HEK293 (cell line): ENCODE measurements around the gene LY86.

Experiments used
- CTCF ChIA-PET: fragments of 350-600 bp; formaldehyde crosslinking; extraction: SDS; loops from one replicate; lab custom pipeline; 2021; ENCODE audit warnings: antibody characterized with exemption; lab: Yijun Ruan, JAX
- POLR2A ChIA-PET: fragments of 300-600 bp; formaldehyde crosslinking; extraction: SDS; loops from one replicate; lab custom pipeline; 2020; ENCODE audit warnings: antibody characterized with exemption, inconsistent platforms; lab: Yijun Ruan, JAX
- H3K27ac ChIP-seq: fragments of 200-500 bp; sonication (Bioruptor generic); 2 replicates; pipeline ENCODE4 v1.5.1; 2014; ENCODE audit warnings: low read depth, low read length, control low read depth, inconsistent platforms; ENCODE audit errors: extremely low read depth
- H3K36me3 ChIP-seq, 2 experiments: fragments of 200-500 bp in 1 of 2; sonication (Bioruptor generic) in 1 of 2; 1 replicate in 1 of 2; 2 replicates in 1 of 2; pipeline ENCODE4 v1.5.1; 2014 to 2017; ENCODE audit warnings: inconsistent platforms in 2 of 2, low read length in 2 of 2; ENCODE audit not compliant: control insufficient read depth in 2 of 2, insufficient read depth in 1 of 2
- H3K4me1 ChIP-seq: fragments of 200-500 bp; sonication (Bioruptor generic); 2 replicates; pipeline ENCODE4 v1.5.1; 2014; ENCODE audit warnings: mild to moderate bottlenecking, low read length, inconsistent platforms; ENCODE audit not compliant: control insufficient read depth, insufficient read depth
- H3K4me3 ChIP-seq: 2 replicates; pipeline ENCODE4 v1.5.1; 2011; ENCODE audit warnings: low read depth, mild to moderate bottlenecking, control low read depth, low read length, moderate library complexity
- H3K9me3 ChIP-seq: fragments of 200-500 bp; sonication (Bioruptor generic); 2 replicates; pipeline ENCODE4 v1.5.1; 2014; ENCODE audit warnings: low read depth, low read length, inconsistent platforms; ENCODE audit not compliant: control insufficient read depth, insufficient read depth
- KLF1 ChIP-seq: fragments of 450-650 bp; formaldehyde crosslinking; IDR thresholded peaks from 2 replicates; pipeline ENCODE4 v1.5.1; 2016; ENCODE audit warnings: missing biosample characterization, missing genetic modification characterization
- PRDM10 ChIP-seq: fragments of 450-650 bp; formaldehyde crosslinking; IDR thresholded peaks from 2 replicates; pipeline ENCODE4 v1.5.1; 2016; ENCODE audit warnings: missing biosample characterization, missing genetic modification characterization
- SETDB1 ChIP-seq: IDR thresholded peaks from one replicate; pipeline ENCODE4 v1.6.1; 2017; ENCODE audit warnings: mild to moderate bottlenecking, low read length, moderate library complexity, mixed read lengths; ENCODE audit not compliant: insufficient read length
- SP3 ChIP-seq: fragments of 450-650 bp; formaldehyde crosslinking; IDR thresholded peaks from 2 replicates; pipeline ENCODE4 v1.5.1; 2016; ENCODE audit warnings: missing biosample characterization, missing genetic modification characterization
- ZFP69B ChIP-seq: fragments of 450-650 bp; formaldehyde crosslinking; IDR thresholded peaks from 2 replicates; pipeline ENCODE4 v1.5.1; 2016; ENCODE audit warnings: missing biosample characterization, missing genetic modification characterization
- ZNF10 ChIP-seq: fragments of 450-650 bp; formaldehyde crosslinking; IDR thresholded peaks from 2 replicates; pipeline ENCODE4 v1.5.1; 2017; ENCODE audit warnings: missing biosample characterization, missing genetic modification characterization
- ZNF174 ChIP-seq: fragments of 450-650 bp; formaldehyde crosslinking; IDR thresholded peaks from 2 replicates; pipeline ENCODE4 v1.5.0; 2017; ENCODE audit warnings: missing biosample characterization, mild to moderate bottlenecking, missing genetic modification characterization
- ZNF362 ChIP-seq: fragments of 450-650 bp; formaldehyde crosslinking; IDR thresholded peaks from 2 replicates; pipeline ENCODE4 v1.5.1; 2016; ENCODE audit warnings: missing biosample characterization, missing genetic modification characterization
- ZNF37A ChIP-seq: fragments of 450-650 bp; IDR thresholded peaks from 2 replicates; pipeline ENCODE4 v1.5.1; 2018; ENCODE audit warnings: missing biosample characterization, missing genetic modification characterization
- ZNF555 ChIP-seq: fragments of 450-650 bp; formaldehyde crosslinking; conservative IDR thresholded peaks from 2 replicates; pipeline ENCODE4 v1.5.1; 2017; ENCODE audit warnings: missing biosample characterization, mild to moderate bottlenecking, missing genetic modification characterization, inconsistent platforms
- ZNF571 ChIP-seq: fragments of 450-650 bp; formaldehyde crosslinking; IDR thresholded peaks from 2 replicates; pipeline ENCODE4 v1.5.0; 2017; ENCODE audit warnings: missing biosample characterization, missing genetic modification characterization
- ZNF585B ChIP-seq: fragments of 450-650 bp; formaldehyde crosslinking; IDR thresholded peaks from 2 replicates; pipeline ENCODE4 v1.5.1; 2016; ENCODE audit warnings: missing biosample characterization, missing genetic modification characterization
- ZNF670 ChIP-seq: fragments of 450-650 bp; formaldehyde crosslinking; IDR thresholded peaks from 2 replicates; pipeline ENCODE4 v1.5.1; 2016; ENCODE audit warnings: missing biosample characterization, missing genetic modification characterization, low read depth
- ZNF747 ChIP-seq: fragments of 450-650 bp; formaldehyde crosslinking; IDR thresholded peaks from 2 replicates; pipeline ENCODE4 v1.5.1; 2016; ENCODE audit warnings: missing biosample characterization, missing genetic modification characterization
- TF ChIP-seq, protein P1 (sequence below): fragments of 450-650 bp; IDR thresholded peaks from 2 replicates; pipeline ENCODE4 v1.5.1; 2018; ENCODE audit warnings: missing biosample characterization, missing genetic modification characterization

LY86 gene

DNA sequence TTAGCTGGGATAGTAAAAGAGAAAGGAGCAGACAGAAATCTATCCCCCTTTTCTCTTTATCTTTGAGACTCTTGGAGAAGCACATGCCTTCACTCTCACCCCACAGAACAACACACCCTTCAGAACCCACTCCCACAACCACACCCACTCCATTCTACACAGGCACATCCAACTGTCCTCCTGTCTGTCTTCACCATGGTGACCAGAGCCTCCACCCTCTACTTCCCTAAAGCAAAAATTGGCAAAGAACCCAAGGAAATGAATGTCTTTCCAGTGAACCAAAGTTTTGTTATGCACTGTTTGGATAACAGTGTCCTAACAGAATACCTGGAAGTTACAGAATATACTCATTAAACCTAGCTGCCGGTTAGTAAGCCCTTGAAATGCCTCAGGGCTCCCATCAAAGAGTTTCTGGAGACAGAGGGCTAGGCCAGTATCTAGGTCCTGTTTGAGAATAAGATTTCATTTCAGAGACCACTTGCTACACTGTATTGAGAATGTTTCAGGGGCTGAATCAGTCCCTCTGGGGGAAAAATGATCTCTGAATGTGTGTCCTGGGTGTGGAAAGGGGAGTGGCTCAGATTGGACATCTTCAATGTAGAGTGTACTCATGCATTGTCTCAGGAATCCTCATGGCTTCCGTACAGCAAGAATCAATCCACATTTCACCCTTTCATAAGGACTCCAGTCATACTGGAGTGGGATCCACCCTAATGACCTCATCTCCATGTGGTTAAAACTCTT is 101.1 kb downstream of the LY86 start (continued):
- TF ChIP-seq ZNF362 (no peak), ZNF747 (tag by site-specific recombination) (no peak), ZNF571 (tag by site-specific recombination) (no peak), PRDM10 (tag by site-specific recombination) (no peak), ZNF585B (tag by site-specific recombination) (no peak), ZNF174 (tag by site-specific recombination) (no peak), ZNF37A (tag by site-specific recombination) (no peak), ZNF670 (no peak)

DNA sequence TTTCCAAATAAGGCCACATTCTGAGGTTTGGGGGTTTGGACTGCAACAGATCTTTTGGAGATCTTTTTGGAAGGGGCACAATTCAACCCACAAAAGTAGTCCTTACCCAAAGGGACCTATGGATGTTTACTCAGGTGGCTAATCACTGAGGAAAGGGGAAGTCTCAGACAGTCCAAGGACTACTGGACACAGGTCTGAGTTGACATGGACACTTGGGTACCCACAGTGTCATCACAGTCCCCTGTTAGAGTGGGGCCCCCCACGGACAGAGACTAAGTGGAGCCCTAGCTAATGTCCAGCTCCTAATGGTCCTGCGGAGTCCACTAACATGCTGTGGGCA is 101.6 kb downstream of the LY86 start:
- no peak overlapping the region for H3K27ac ChIP-seq

DNA sequence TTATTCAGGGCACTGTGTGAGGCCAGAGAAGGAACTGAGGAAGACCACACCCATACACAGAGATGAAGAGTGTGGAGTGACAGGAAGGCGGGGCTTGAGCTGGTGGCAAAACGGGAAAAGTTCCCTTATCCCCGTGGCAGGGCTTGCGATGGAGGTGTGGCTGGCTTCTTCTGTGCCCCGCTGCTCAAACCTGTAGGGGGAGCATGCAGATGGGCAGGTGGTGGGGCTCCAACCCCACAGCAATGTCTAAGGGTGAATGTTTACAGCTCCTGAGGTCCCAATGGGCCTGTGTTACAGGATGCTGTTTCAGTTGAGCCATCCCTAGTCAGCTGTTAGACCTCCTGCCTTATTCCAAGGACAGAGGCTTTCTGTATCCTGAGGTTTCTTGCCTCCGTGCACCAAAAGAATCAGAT is 105.9 kb downstream of the LY86 start:
- POLR2A ChIA-PET: no interaction called here
- H3K27ac ChIP-seq: no peak overlapping the region
- CTCF ChIA-PET: interaction anchor here (0.7 to 5.9 kb wide), 5 partner anchors 9 to 1882 kb away, joined by 3 to 72 read pairs (median 5); no protein-coding TSS in a partner anchor
- no peaks in the 10 kb centered on the region for H3K36me3 ChIP-seq
- no peaks in the 10 kb centered on the region for H3K9me3 ChIP-seq
- no peak overlapping the region for H3K4me3 ChIP-seq
- 0 out of 2 replicates have a peak, but pooled peaks cover 4% of the 10 kb centered on the region for H3K4me1 ChIP-seq
- TF ChIP-seq SETDB1 (no peak), KLF1 (tag by site-specific recombination) (peak; percentile 65)
- TF ChIP-seq, protein P1, sequence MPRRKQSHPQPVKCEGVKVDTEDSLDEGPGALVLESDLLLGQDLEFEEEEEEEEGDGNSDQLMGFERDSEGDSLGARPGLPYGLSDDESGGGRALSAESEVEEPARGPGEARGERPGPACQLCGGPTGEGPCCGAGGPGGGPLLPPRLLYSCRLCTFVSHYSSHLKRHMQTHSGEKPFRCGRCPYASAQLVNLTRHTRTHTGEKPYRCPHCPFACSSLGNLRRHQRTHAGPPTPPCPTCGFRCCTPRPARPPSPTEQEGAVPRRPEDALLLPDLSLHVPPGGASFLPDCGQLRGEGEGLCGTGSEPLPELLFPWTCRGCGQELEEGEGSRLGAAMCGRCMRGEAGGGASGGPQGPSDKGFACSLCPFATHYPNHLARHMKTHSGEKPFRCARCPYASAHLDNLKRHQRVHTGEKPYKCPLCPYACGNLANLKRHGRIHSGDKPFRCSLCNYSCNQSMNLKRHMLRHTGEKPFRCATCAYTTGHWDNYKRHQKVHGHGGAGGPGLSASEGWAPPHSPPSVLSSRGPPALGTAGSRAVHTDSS (tag by site-specific recombination): peak; percentile 31; the same call in 1 of the 2 replicates

More for the DNA sequence above, 101.6 kb downstream of the LY86 start:
- Histone ChIP-seq H3K36me3 (no peaks in the 10 kb centered on the region), H3K4me1 (peaks cover 11% of the 10 kb centered on the region; the same call in 1 of the 2 replicates), H3K4me3 (no peak overlapping the region), H3K9me3 (no peaks in the 10 kb centered on the region)
- TF ChIP-seq ZNF10 (tag by site-specific recombination): no peak
- no peak for TF ChIP-seq ZNF555 (tag by site-specific recombination)
- TF ChIP-seq SP3 (tag by site-specific recombination): no peak
- no peak for TF ChIP-seq ZFP69B (tag by site-specific recombination)
- ChIA-PET CTCF (interaction anchor here (0.6 to 1.1 kb wide), 2 partner anchors 548 to 658 kb away, joined by 3 to 4 read pairs; no protein-coding TSS in a partner anchor), POLR2A (no interaction called here)
